Gastrocnemius medialis (tissue), 4 donors: Measurements from ENCODE around the gene IL27RA. TPM values are rescaled to one million over a fixed set of nuclear protein-coding genes. Genes with fewer than 3 reads are reported as not detected.

Experiments
- ATAC-seq, 2 donors: fragments of 150-250 bp; one replicate each; pipeline ENCODE4 v1.9.1; 2016
- DNase-seq, 2 donors: peaks; one replicate each; pipeline ENCODE4 v3.0.0-alpha.2; 2019
- H3K27ac ChIP-seq, 4 donors: fragments of 200-600 bp; sonication (generic); 1 replicate in 1 of 4; 2 replicates in 3 of 4; pipeline ENCODE4 v1.5.1; 2016 to 2018; ENCODE audit warnings: mild to moderate bottlenecking in 2 of 4, moderate library complexity in 1 of 4
- H3K27me3 ChIP-seq, 3 donors: fragments of 200-600 bp; sonication (generic) in 2 of 3; 1 replicate in 1 of 3; 2 replicates in 2 of 3; pipeline versions ENCODE4 v1.5.1 to v1.6.0; 2016 to 2019; ENCODE audit warnings: mild to moderate bottlenecking in 1 of 3, moderate library complexity in 1 of 3
- H3K36me3 ChIP-seq, 2 donors: fragments of 200-600 bp; sonication (generic) in 1 of 2; one replicate each; pipeline ENCODE4 v1.5.1; 2017 to 2018
- H3K4me1 ChIP-seq, 2 donors: fragments of 200-600 bp; sonication (generic) in 1 of 2; one replicate each; pipeline ENCODE4 v1.5.1; 2016 to 2017; ENCODE audit warnings: mild to moderate bottlenecking in 2 of 2
- H3K4me3 ChIP-seq, 4 donors: fragments of 200-600 bp; sonication (generic) in 3 of 4; 1 replicate in 1 of 4; 2 replicates in 3 of 4; pipeline ENCODE4 v1.5.1; 2016 to 2019; ENCODE audit warnings: mild to moderate bottlenecking in 2 of 4
- H3K9me3 ChIP-seq, 3 donors: fragments of 200-600 bp; sonication (generic) in 2 of 3; 1 replicate in 1 of 3; 2 replicates in 2 of 3; pipeline ENCODE4 v1.5.1; 2016 to 2019
- CTCF ChIP-seq, 5 experiments: fragments of 450-650 bp in 3 of 5; fragments of 200-600 bp in 2 of 5; sonication (generic) in 2 of 5; IDR thresholded peaks in 4 of 5; conservative IDR thresholded peaks in 1 of 5; 1 replicate in 4 of 5; 2 replicates in 1 of 5; pipeline ENCODE4 v1.5.1; 2016 to 2019; ENCODE audit warnings: antibody characterized with exemption in 5 of 5, mild to moderate bottlenecking in 3 of 5, moderate library complexity in 3 of 5
- POLR2A ChIP-seq, 2 donors: fragments of 450-650 bp; IDR thresholded peaks; one replicate each; pipeline ENCODE4 v1.6.1; 2017; ENCODE audit warnings: antibody characterized with exemption in 2 of 2, mild to moderate bottlenecking in 2 of 2, moderate library complexity in 2 of 2
- in situ Hi-C, 4 donors: fragments of 200-750 bp; cut with MboI; loops; one replicate each; pipeline versions ENCODE4 v1.15.0 to v1.8.0; 2017; ENCODE audit warnings: low sequenced_read_pairs in 4 of 4
- intact Hi-C: fragments of 100-400 bp; cut with DNase I; formaldehyde crosslinking; loops from one replicate; pipeline ENCODE4 v1.15.1; 2023; ENCODE audit warnings: low total_unique reads
- total RNA-seq, 4 donors: library from RNA; depleted of rRNA; stranded (reverse); fragments of >200 nt; gene quantifications; one replicate each; pipeline versions ENCODE4 v1.1.0 to v1.2.3, GENCODE V29; 2016

IL27RA gene
- total RNA-seq, 4 donors from 2014 or later: 1.4 to 3.7 (median 2.0) TPM

GRCh38 chr19:14002571-14003250 is 28.9 kb upstream of the IL27RA start:
- peak in 1 of 2 donors; percentile 83 for DNase-seq
- in situ Hi-C loops: loop anchor here in 1 of 4 donors (5.0 kb wide), 1 partner anchor 50 kb away; the partner anchor contains the start of gene DCAF15

GRCh38 chr19:14003251-14004055 is 28.1 kb upstream of the IL27RA start:
- in situ Hi-C loops: loop anchor here in 1 of 4 donors (5.0 kb wide), 1 partner anchor 51 kb away; the partner anchor contains the start of gene DCAF15
- Histone ChIP-seq H3K9me3 (no peaks in the 10 kb centered on the region), H3K27me3 (no peaks in the 10 kb centered on the region), H3K4me1 (peaks cover 40 to 45% of the 10 kb centered on the region in 2 donors), H3K27ac (peak overlapping the region; percentile 96 to 100 (median 99)), H3K4me3 (no peak overlapping the region), H3K36me3 (no peaks in the 10 kb centered on the region)
- ATAC-seq (peak in 1 of 2 donors; percentile 5), DNase-seq (peak in 1 of 2 donors; percentile 52)
- no peak for TF ChIP-seq CTCF (IDR thresholded peaks at IDR 0.05 in 4 of 5, conservative IDR thresholded peaks at IDR 0.05 in 1 of 5)
- TF ChIP-seq POLR2A (IDR thresholded peaks at IDR 0.05): no peak
- intact Hi-C loops: loop anchor here (2.0 to 10.0 kb wide), 2 partner anchors 157 to 209 kb away; partner anchors contain the start of gene ZSWIM4

More at GRCh38 chr19:14002571-14003250, 28.9 kb upstream of the IL27RA start:
- Histone ChIP-seq H3K9me3 (no peaks in the 10 kb centered on the region), H3K4me1 (peaks cover 40 to 45% of the 10 kb centered on the region in 2 donors), H3K4me3 (no peak overlapping the region), H3K27me3 (no peaks in the 10 kb centered on the region), H3K27ac (peak overlapping the region; percentile 96 to 100 (median 99)), H3K36me3 (no peaks in the 10 kb centered on the region)
- TF ChIP-seq CTCF (IDR thresholded peaks at IDR 0.05 in 4 of 5, conservative IDR thresholded peaks at IDR 0.05 in 1 of 5): no peak
- TF ChIP-seq POLR2A (IDR thresholded peaks at IDR 0.05): no peak
- peak in 1 of 2 donors; percentile 10 for ATAC-seq
- intact Hi-C loops: loop anchor here (1.0 to 10.0 kb wide), 2 partner anchors 70 to 208 kb away; partner anchors contain the start of genes MISP3 and ZSWIM4

GRCh38 chr19:14004619-14005348 is 26.8 kb upstream of the IL27RA start:
- DNase-seq: peak; percentile 78 to 81
- intact Hi-C loops (loop anchor here (2.0 to 10.0 kb wide), 5 partner anchors 113 to 558 kb away; partner anchors contain the start of genes ASF1B, PRKACA and ZSWIM4), in situ Hi-C loops (loop anchor here in 1 of 4 donors (5.0 kb wide), 1 partner anchor 52 kb away; the partner anchor contains the start of gene DCAF15)
- Histone ChIP-seq H3K4me1 (peaks cover 40 to 45% of the 10 kb centered on the region in 2 donors), H3K9me3 (no peaks in the 10 kb centered on the region), H3K27ac (peak overlapping the region; percentile 96 to 100 (median 99)), H3K27me3 (no peaks in the 10 kb centered on the region), H3K36me3 (no peaks in the 10 kb centered on the region), H3K4me3 (peak overlapping the region; percentile 84 to 97 (median 91))
- no peak for TF ChIP-seq CTCF (IDR thresholded peaks at IDR 0.05 in 4 of 5, conservative IDR thresholded peaks at IDR 0.05 in 1 of 5)
- peak; percentile 10 to 34 for TF ChIP-seq POLR2A (IDR thresholded peaks at IDR 0.05)
- ATAC-seq: peak; percentile 9 to 24
